NCI-H2196 treated with DMSO at 0.1 percent for 48 hours (cell line): ENCODE results near the gene ZNF43.
A peak's percentile ranks its signal among the peaks of the same experiment; 100 is the strongest.
"Not testable (repeated sequence)": the region's sequence is repeated elsewhere in the genome, so short reads cannot be mapped to it uniquely, and the experiment has no call there.

ENCODE experiments used
- DNase-seq: peaks from one replicate; lab custom pipeline; 2025; ENCODE audit not compliant: unreplicated experiment; lab: John Stamatoyannopoulos, UW

Gene ZNF43

DNA sequence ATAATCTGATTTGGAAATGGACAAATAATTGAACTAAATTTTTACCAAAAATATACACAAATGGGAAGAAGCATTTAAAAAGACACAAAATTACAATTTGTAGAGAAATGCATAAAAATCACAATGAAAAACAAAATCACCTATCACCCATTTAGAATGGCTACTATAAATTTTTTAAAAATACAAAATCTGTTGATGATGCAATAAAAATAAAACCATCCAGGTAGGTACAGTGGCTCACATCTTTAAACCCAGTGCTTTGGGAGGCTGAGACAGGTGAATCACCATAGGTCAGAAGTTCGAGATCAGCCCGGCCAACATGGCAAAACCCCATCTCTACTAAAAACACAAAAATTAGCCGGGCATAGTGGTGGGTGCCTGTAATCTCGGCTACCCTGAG, 23.5 kb downstream of the ZNF43 start:
- DNase-seq: no peak

GRCh38 chr19:21808400-21809000, 27.5 kb downstream of the ZNF43 start:
- not testable (repeated sequence) for DNase-seq

DNA sequence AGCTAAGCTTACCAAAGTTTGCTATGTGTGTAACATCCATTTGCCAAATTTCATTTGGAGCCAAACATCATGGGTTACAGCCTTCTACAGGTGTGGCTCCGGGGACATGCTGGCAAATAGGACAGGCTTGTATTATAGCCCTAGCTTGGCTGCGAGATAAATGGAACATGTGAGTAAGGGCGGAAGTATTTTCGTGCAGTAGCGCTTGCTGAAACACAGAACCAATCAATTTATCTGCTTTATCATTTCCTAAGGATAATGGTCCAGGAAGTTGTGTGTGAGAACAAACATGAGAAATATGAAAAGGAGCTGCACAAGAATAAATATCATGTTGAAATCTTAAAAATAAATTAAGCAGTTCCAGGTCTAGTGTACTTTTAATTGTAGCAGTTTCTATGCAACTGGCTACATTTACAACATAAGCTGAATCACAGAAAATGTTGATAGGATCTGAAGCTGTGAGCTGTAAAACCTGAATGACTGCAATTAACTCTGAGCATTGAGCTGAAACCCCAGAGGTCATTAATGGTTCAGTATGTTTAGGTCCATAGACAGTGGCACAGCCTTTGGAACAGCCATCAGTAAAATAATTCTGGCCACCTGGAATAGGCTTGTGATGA, 46.4 kb downstream of the ZNF43 start:
- no peak for DNase-seq

GRCh38 chr19:21786936-21787335, 49.0 kb downstream of the ZNF43 start:
- no peak for DNase-seq

DNA sequence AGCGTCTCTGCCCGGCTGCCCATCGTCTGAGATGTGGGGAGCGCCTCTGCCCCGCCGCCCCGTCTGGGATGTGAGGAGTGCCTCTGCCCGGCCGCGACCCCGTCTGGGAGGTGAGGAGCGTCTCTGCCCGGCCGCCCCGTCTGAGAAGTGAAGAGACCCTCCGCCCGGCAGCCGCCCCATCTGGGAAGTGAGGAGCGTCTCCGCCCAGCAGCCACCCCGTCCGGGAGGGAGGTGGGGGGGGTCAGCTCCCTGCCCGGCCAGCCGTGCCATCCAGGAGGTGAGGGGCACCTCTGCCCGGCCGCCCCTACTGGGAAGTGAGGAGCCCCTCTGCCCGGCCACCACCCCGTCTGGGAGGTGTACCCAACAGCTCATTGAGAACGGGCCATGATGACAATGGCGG, 60.2 kb downstream of the ZNF43 start:
- not testable (repeated sequence) for DNase-seq

GRCh38 chr19:21767065-21767800, 68.7 kb downstream of the ZNF43 start, which contains the start of gene ZNF100:
ZNF100 (minus strand) TSS chr19:21767579; CDS start chr19:21767429, 150 bp downstream.
- peak; percentile 73 for DNase-seq

DNA sequence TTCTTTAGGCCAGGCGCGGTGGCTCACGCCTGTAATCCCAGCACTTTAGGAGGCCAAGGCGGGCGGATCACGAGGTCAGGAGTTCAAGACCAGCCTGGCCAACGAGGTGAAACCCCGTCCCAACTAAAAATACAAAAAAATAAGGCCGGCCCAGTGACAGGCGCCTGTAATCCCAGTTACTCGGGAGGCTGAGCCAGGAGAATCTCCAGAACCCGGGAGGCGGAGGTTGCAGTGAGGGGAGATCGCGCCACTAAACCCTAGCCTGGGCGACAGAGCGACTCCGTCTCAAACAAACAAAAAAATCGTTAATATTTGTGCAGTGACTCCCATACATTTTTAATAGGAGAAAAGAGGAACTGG, 69.3 kb downstream of the ZNF43 start:
- not testable (repeated sequence) for DNase-seq

DNA sequence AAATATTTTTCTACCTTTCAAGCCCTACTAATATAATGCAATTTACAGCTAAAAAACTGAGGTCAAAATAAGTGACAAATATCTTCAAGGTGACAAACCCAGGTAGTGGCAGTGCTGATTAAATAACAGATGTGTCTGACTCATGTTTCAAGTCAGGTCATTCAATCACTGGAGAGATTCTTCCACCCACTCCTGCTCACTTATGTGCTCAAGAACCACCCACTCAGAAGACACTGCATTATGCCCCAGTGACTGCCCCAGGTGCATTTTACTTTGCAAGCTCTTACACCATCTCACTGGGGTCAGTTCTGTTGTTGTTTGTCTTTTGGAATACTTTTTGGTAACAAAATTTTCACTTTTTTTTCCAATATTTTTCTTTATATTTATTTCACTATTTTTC, 70.8 kb downstream of the ZNF43 start:
- DNase-seq: no peak

GRCh38 chr19:21761547-21761946, 74.4 kb downstream of the ZNF43 start:
- DNase-seq: not testable (repeated sequence)

DNA sequence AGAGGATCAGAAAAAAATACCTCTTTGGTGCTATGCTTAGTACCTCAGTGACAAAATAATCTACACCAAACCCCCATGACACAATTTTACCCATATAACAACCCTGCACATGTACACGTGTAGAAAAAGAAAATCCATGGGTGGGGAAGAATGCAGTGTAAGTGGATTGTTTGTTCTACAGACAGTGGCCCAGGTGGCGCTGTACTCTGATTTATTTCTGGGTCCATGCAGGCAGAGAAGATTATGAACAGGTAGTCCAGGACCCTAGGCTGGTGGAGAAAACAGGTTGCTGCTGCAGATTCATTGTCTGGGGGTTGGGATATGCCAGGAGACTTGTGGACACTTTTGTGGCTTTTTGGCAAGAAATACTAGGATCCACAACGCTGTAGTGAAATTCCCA, 77.7 kb downstream of the ZNF43 start:
- no peak for DNase-seq

GRCh38 chr19:21755555-21755954, 80.4 kb downstream of the ZNF43 start:
- not testable (repeated sequence) for DNase-seq
